Measurements from ENCODE around the gene ACMSD. TPM values are rescaled to one million over a fixed set of nuclear protein-coding genes. Genes with fewer than 3 reads are reported as not detected.

ACMSD gene
- polyA plus RNA-seq, 2 of the 4 experiments (the other 2 are of a cell fraction): 0.09 TPM; not detected in 1

DNA sequence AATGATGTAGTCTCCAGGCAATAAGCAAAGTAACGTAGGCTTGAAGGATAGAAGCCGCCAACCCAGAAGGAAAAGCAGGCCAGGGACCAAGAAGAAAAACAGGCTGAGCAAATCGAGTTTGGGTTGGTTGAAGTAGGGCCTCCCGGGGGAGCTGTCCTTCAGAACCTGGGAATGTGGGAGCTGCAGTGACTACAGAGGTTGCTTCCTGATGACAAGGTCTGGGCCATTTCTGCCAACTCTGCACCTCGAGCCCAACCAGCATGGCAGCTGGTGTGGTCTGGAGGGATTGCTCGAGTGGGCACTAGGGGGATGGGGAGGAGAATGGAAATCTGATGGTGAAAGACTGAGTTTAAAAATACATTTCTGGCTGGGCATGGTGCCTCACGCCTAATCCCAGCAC is 14.1 kb downstream of the ACMSD start:
- Histone ChIP-seq H3K4me2 (no peak overlapping the region), H3K4me1 (no peaks in the 10 kb centered on the region), H3K27ac (no peak overlapping the region), H3K9me3 (no peaks in the 10 kb centered on the region), H3K4me3 (no peak overlapping the region)
- DNase-seq (ENCODE audit: low read depth in 1 of 2, low spot score in 1 of 2): no peak
- POLR2A ChIA-PET: no interaction called here
- no peak for ATAC-seq
- TF ChIP-seq, protein P1, sequence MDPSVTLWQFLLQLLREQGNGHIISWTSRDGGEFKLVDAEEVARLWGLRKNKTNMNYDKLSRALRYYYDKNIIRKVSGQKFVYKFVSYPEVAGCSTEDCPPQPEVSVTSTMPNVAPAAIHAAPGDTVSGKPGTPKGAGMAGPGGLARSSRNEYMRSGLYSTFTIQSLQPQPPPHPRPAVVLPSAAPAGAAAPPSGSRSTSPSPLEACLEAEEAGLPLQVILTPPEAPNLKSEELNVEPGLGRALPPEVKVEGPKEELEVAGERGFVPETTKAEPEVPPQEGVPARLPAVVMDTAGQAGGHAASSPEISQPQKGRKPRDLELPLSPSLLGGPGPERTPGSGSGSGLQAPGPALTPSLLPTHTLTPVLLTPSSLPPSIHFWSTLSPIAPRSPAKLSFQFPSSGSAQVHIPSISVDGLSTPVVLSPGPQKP (IDR thresholded peaks at IDR 0.05; ENCODE audit: low read depth, low read length): no peak
- TF ChIP-seq KDM1A (IDR thresholded peaks at IDR 0.05; ENCODE audit: low read depth) (no peak), RCOR1 (IDR thresholded peaks at IDR 0.05; ENCODE audit: low read depth, low read length) (no peak), POLR2A (IDR thresholded peaks at IDR 0.05; ENCODE audit: low read length) (no peak)
- TF ChIP-seq, protein P2, sequence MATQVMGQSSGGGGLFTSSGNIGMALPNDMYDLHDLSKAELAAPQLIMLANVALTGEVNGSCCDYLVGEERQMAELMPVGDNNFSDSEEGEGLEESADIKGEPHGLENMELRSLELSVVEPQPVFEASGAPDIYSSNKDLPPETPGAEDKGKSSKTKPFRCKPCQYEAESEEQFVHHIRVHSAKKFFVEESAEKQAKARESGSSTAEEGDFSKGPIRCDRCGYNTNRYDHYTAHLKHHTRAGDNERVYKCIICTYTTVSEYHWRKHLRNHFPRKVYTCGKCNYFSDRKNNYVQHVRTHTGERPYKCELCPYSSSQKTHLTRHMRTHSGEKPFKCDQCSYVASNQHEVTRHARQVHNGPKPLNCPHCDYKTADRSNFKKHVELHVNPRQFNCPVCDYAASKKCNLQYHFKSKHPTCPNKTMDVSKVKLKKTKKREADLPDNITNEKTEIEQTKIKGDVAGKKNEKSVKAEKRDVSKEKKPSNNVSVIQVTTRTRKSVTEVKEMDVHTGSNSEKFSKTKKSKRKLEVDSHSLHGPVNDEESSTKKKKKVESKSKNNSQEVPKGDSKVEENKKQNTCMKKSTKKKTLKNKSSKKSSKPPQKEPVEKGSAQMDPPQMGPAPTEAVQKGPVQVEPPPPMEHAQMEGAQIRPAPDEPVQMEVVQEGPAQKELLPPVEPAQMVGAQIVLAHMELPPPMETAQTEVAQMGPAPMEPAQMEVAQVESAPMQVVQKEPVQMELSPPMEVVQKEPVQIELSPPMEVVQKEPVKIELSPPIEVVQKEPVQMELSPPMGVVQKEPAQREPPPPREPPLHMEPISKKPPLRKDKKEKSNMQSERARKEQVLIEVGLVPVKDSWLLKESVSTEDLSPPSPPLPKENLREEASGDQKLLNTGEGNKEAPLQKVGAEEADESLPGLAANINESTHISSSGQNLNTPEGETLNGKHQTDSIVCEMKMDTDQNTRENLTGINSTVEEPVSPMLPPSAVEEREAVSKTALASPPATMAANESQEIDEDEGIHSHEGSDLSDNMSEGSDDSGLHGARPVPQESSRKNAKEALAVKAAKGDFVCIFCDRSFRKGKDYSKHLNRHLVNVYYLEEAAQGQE (IDR thresholded peaks at IDR 0.05): 0 out of 2 replicates have a peak, but pooled peaks have one; percentile 23
- 55% methylated on average over 7 of the region's 7 CpGs for WGBS (ENCODE audit: missing lambda C conversion rate)
- no peak for FAIRE-seq
- CTCF ChIA-PET: no interaction called here

DNA sequence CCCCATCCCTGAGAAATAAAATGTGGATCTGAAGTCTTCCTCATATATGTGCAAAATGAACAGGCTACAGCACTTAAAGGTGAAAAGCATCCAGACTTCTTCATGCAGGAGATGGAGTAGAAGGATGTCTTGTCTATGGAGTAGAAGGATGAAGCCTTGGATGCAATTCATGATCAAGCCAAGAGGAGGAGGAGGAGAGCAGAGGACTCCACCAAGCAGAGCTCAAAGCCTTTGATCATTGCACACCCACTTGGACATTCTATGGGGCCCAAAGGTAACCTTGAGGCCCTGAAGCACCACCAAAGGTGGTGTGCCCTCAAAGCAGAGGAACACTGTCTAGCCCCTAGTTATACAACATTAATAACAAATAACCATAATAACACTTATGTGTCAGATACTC is 17.3 kb downstream of the ACMSD start:
- H3K9me3 ChIP-seq: no peaks in the 10 kb centered on the region
- TF ChIP-seq KDM5A (IDR thresholded peaks at IDR 0.05) (no peak), FOSL2 (IDR thresholded peaks at IDR 0.05) (no peak), FOSL2 (CRISPR knock-in tag; IDR thresholded peaks at IDR 0.05) (no peak), BHLHE40 (IDR thresholded peaks at IDR 0.05; ENCODE audit: low read depth, low read length) (no peak), FOSB (CRISPR knock-in tag; IDR thresholded peaks at IDR 0.05) (no peak), CHD4 (IDR thresholded peaks at IDR 0.05; ENCODE audit: borderline replicate concordance) (no peak)
- DNase-seq (ENCODE audit: low read depth in 1 of 2, low spot score in 1 of 2): no peak
- ChIA-PET CTCF (no interaction called here), POLR2A (no interaction called here)
- H3K4me2 ChIP-seq: no peak overlapping the region
- H3K4me1 ChIP-seq: no peaks in the 10 kb centered on the region
- ATAC-seq: peak in 1 of 2 experiments; percentile 61; a peak in 3 of 6 replicates
- FAIRE-seq: no peak
- H3K4me3 ChIP-seq: no peak overlapping the region
- no peak overlapping the region for H3K27ac ChIP-seq

DNA sequence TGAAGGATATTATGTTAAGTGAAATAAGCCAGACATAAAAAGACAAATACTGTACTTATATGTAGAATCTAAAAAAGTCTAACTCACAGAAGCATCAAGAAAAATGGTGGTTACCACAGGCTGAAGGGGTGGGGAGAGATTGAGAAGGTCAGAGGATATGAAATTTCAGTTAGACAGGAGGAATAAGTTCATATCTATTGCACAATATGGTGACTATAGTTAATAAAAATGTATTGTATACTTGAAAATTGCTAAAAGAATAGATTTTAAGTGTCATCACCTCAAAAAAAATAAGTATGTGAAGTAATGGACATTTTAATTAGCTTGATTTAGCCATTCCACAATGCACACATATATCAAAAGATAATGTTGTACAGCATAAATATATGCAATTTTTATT is 19.8 kb downstream of the ACMSD start:
- Histone ChIP-seq H3K4me2 (no peak overlapping the region), H3K9me3 (no peaks in the 10 kb centered on the region), H3K4me1 (no peaks in the 10 kb centered on the region), H3K4me3 (no peak overlapping the region), H3K27ac (no peak overlapping the region)
- FAIRE-seq (no peak), ATAC-seq (no peak), DNase-seq (ENCODE audit: low read depth in 1 of 2, low spot score in 1 of 2) (no peak)
- CTCF ChIA-PET: interaction anchor here (0.6 kb wide), 1 partner anchor 1588 kb away, joined by 3 read pairs; no protein-coding TSS in a partner anchor
- POLR2A ChIA-PET: no interaction called here
- TF ChIP-seq CBX8 (IDR thresholded peaks at IDR 0.05) (no peak), CHD2 (IDR thresholded peaks at IDR 0.05; ENCODE audit: low read length, partially characterized antibody) (no peak), ZFP36 (IDR thresholded peaks at IDR 0.05; ENCODE audit: borderline replicate concordance, partially characterized antibody) (no peak), KDM5A (IDR thresholded peaks at IDR 0.05) (no peak), ZSCAN20 (CRISPR knock-in tag; IDR thresholded peaks at IDR 0.05) (no peak), POLR2AphosphoS2 (conservative IDR thresholded peaks at IDR 0.05; ENCODE audit: low read length) (no peak), NFE2L2 (conservative IDR thresholded peaks at IDR 0.05; ENCODE audit: low read length) (no peak), SMC3 (IDR thresholded peaks at IDR 0.05) (no peak), RCOR1 (IDR thresholded peaks at IDR 0.05; ENCODE audit: low read depth, low read length) (no peak), TFCP2L1 (CRISPR knock-in tag; IDR thresholded peaks at IDR 0.05) (no peak), MAZ (IDR thresholded peaks at IDR 0.05; ENCODE audit: borderline replicate concordance, low read depth, low read length) (no peak), HOXA7 (CRISPR knock-in tag; IDR thresholded peaks at IDR 0.05) (no peak), ESRRA (IDR thresholded peaks at IDR 0.05; ENCODE audit: borderline replicate concordance, low read length) (no peak), FOSL2 (IDR thresholded peaks at IDR 0.05) (no peak), FOSL2 (CRISPR knock-in tag; IDR thresholded peaks at IDR 0.05) (no peak)
- TF ChIP-seq, protein P3, sequence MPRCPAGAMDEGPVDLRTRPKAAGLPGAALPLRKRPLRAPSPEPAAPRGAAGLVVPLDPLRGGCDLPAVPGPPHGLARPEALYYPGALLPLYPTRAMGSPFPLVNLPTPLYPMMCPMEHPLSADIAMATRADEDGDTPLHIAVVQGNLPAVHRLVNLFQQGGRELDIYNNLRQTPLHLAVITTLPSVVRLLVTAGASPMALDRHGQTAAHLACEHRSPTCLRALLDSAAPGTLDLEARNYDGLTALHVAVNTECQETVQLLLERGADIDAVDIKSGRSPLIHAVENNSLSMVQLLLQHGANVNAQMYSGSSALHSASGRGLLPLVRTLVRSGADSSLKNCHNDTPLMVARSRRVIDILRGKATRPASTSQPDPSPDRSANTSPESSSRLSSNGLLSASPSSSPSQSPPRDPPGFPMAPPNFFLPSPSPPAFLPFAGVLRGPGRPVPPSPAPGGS (IDR thresholded peaks at IDR 0.05): no peak
- TF ChIP-seq, protein P4, sequence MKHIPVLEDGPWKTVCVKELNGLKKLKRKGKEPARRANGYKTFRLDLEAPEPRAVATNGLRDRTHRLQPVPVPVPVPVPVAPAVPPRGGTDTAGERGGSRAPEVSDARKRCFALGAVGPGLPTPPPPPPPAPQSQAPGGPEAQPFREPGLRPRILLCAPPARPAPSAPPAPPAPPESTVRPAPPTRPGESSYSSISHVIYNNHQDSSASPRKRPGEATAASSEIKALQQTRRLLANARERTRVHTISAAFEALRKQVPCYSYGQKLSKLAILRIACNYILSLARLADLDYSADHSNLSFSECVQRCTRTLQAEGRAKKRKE (CRISPR knock-in tag; IDR thresholded peaks at IDR 0.05; ENCODE audit: low read depth): no peak
